ENCODE measurements around the gene STXBP1. TPM values are rescaled to one million over a fixed set of nuclear protein-coding genes. Genes with fewer than 3 reads are reported as not detected.
"Not testable (repeated sequence)": the region's sequence is repeated elsewhere in the genome, so short reads cannot be mapped to it uniquely, and the experiment has no call there.

The STXBP1 gene
- total and polyA plus RNA-seq, 12 donors, result 14.4 to 59.2 (median 46.4) TPM

- H3K4me1 ChIP-seq, result peaks cover 8 to 71% (median 20%) of the 10 kb centered on the region in 9 donors
- H3K9me3 ChIP-seq, result no peaks in the 10 kb centered on the region
- H3K27me3 ChIP-seq, result no peaks in the 10 kb centered on the region
- intact Hi-C loops (cut with DNase I), result no loop called here
- no peak overlapping the region for H3K4me3 ChIP-seq
- H3K36me3 ChIP-seq, result no peaks in the 10 kb centered on the region
- TF ChIP-seq CTCF (IDR thresholded peaks at IDR 0.05), result no peak
- ATAC-seq (no peak), DNase-seq (no peak)
- H3K27ac ChIP-seq, result peak overlapping the region in 5 of 10 donors; percentile 9 to 88 (median 22)
- 54 to 57% methylated on average over 10 of the region's 10 CpGs for WGBS, 2 donors
Observed at GRCh38 chr9:127574072-127574993, 37.7 kb upstream of the STXBP1 start.

- TF ChIP-seq CTCF (IDR thresholded peaks at IDR 0.05), result no peak
- H3K4me3 ChIP-seq, result no peak overlapping the region
- 88 to 95% methylated on average over 13 of the region's 13 CpGs for WGBS, 2 donors
- no peak for ATAC-seq
- no peak overlapping the region for H3K27ac ChIP-seq
- no peaks in the 10 kb centered on the region for H3K36me3 ChIP-seq
- peaks cover 10 to 63% (median 17%) of the 10 kb centered on the region in 9 donors for H3K4me1 ChIP-seq
- H3K9me3 ChIP-seq, result no peaks in the 10 kb centered on the region
- intact Hi-C loops (cut with DNase I), result loop anchor here in 1 of 10 donors (5.0 kb wide), 1 partner anchor 54 kb away; no protein-coding TSS in a partner anchor
- no peaks in the 10 kb centered on the region for H3K27me3 ChIP-seq
- DNase-seq, result no peak
Observed at GRCh38 chr9:127575875-127576778, 36.0 kb upstream of the STXBP1 start.

GRCh38 chr9:127577194-127577593, 34.9 kb upstream of the STXBP1 start:
- not testable (repeated sequence) for H3K36me3 ChIP-seq, H3K27ac ChIP-seq, H3K9me3 ChIP-seq, ATAC-seq, DNase-seq, H3K27me3 ChIP-seq, H3K4me3 ChIP-seq
- 95 to 98% methylated on average over 6 of the region's 7 CpGs for WGBS, 2 donors
- intact Hi-C loops (cut with DNase I), result loop anchor here in 1 of 10 donors (5.0 kb wide), 1 partner anchor 55 kb away; no protein-coding TSS in a partner anchor
- H3K4me1 ChIP-seq, result peaks cover 10 to 63% (median 17%) of the 10 kb centered on the region in 9 donors

GRCh38 chr9:127578627-127578951, 33.5 kb upstream of the STXBP1 start:
- peak overlapping the region in 6 of 10 donors; percentile 18 to 46 (median 34) for H3K4me3 ChIP-seq
- DNase-seq (no peak), ATAC-seq (peak in 1 of 8 donors; percentile 6)
- intact Hi-C loops (cut with DNase I), result loop anchor here in 2 of 10 donors (2.0 to 5.0 kb wide), 2 partner anchors 50 to 56 kb away; no protein-coding TSS in a partner anchor
- peaks cover 0 to 3% (median 0%) of the 10 kb centered on the region in 11 donors for H3K9me3 ChIP-seq
- H3K4me1 ChIP-seq, result peaks cover 10 to 58% (median 17%) of the 10 kb centered on the region in 9 donors
- 47 to 55% methylated on average over 5 of the region's 5 CpGs for WGBS, 2 donors
- H3K27me3 ChIP-seq, result no peaks in the 10 kb centered on the region
- TF ChIP-seq CTCF (IDR thresholded peaks at IDR 0.05), result no peak
- peak overlapping the region; percentile 47 to 92 (median 85) for H3K27ac ChIP-seq
- H3K36me3 ChIP-seq, result no peaks in the 10 kb centered on the region

Measured in heart right ventricle (tissue), 16 donors.